ENCODE data around the gene MSH2. TPM values are rescaled to one million over a fixed set of nuclear protein-coding genes. Genes with fewer than 3 reads are reported as not detected.

Gene MSH2
- total RNA-seq, 1 experiment from 2014 or later, result 139 TPM

GRCh38 chr2:47506436-47506835, 103.5 kb downstream of the MSH2 start:
- Histone ChIP-seq H2BK12ac (ENCODE audit: insufficient read length, low read depth, low read length) (no peak overlapping the region), H3T11ph (ENCODE audit: low read length) (no peak overlapping the region), H3K9ac (ENCODE audit: extremely low read depth, insufficient read length, low read length) (no peak overlapping the region), H3K9me3 (ENCODE audit: control insufficient read depth, low read depth, low read length) (peaks cover 23% of the 10 kb centered on the region), H2AFZ (ENCODE audit: low read length) (no peak overlapping the region), H3K4me2 (ENCODE audit: insufficient read depth, insufficient read length, low read length) (no peak overlapping the region), H3K79me1 (ENCODE audit: insufficient read depth, low read depth, low read length, poor library complexity, severe bottlenecking) (no peaks in the 10 kb centered on the region), H3K27ac (ENCODE audit: insufficient read length, low read depth, low read length) (no peak overlapping the region), H3K23me2 (ENCODE audit: insufficient read length, low read depth, low read length, poor library complexity, severe bottlenecking) (no peaks in the 10 kb centered on the region), H4K8ac (replicated peaks; ENCODE audit: insufficient read length, low read depth, low read length) (no peak overlapping the region), H4K91ac (ENCODE audit: insufficient read length, low read depth, low read length) (no peak overlapping the region), H3K23ac (ENCODE audit: insufficient read length, low read depth, low read length) (no peak overlapping the region), H2BK120ac (ENCODE audit: low read depth, low read length, poor library complexity, severe bottlenecking) (no peak overlapping the region), H2BK20ac (ENCODE audit: low read depth, low read length, poor library complexity, severe bottlenecking) (no peak overlapping the region), H3K14ac (ENCODE audit: insufficient read depth, low read length) (no peak overlapping the region), H3K18ac (ENCODE audit: insufficient read length, low read depth, low read length) (no peak overlapping the region), H2BK15ac (ENCODE audit: low read depth, low read length) (no peak overlapping the region), H3K79me2 (ENCODE audit: insufficient read depth, low read length) (no peaks in the 10 kb centered on the region), H3K27me3 (ENCODE audit: insufficient read depth, low read length) (no peaks in the 10 kb centered on the region), H3K4me1 (ENCODE audit: insufficient read depth, low read length) (no peaks in the 10 kb centered on the region), H4K20me1 (ENCODE audit: control insufficient read depth, insufficient read depth, insufficient read length) (no peaks in the 10 kb centered on the region), H2AK5ac (ENCODE audit: insufficient read length, low read length) (no peak overlapping the region), H3K4ac (ENCODE audit: low read depth, low read length) (no peak overlapping the region), H2BK5ac (ENCODE audit: insufficient read length, low read length) (no peak overlapping the region), H4K5ac (ENCODE audit: insufficient read length, low read depth, low read length) (no peak overlapping the region), H3K56ac (ENCODE audit: insufficient read length, low read depth, low read length) (no peak overlapping the region)
- Mint-ChIP-seq H3K27ac (no peak overlapping the region; a peak in 1 of 7 replicates), H3K4me1 (peaks cover 15 to 17% of the 10 kb centered on the region in 2 experiments), H3K36me3 (ENCODE audit: insufficient read depth in 1 of 3, low read depth in 3 of 3) (peaks cover 13 to 23% (median 19%) of the 10 kb centered on the region in 3 experiments), H3K9me3 (peaks cover 24 to 33% of the 10 kb centered on the region in 2 experiments), H3K27me3 (ENCODE audit: low read depth) (peaks cover 2% of the 10 kb centered on the region; the same call in 1 of the 2 replicates), H3K4me3 (no peak overlapping the region)
- TF ChIP-seq CTCF (conservative IDR thresholded peaks at IDR 0.05), result no peak
- no peak for DNase-seq
- no CpG with 5 or more reads among the region's 5 CpGs for WGBS (ENCODE audit: extremely low coverage, insufficient read length, low lambda C conversion rate)
